OCI-LY1 (cell line): ENCODE data around the gene RASGRF2.

Experiments
- H2AFZ ChIP-seq: fragments of 200-600 bp; sonication (generic), shearing (Covaris generic); 2 replicates; pipeline ENCODE4 v1.6.0; 2014; ENCODE audit warnings: antibody characterized with exemption, mild to moderate bottlenecking, low read length
- H3F3A ChIP-seq: fragments of 200-600 bp; sonication (generic), shearing (Covaris generic); 2 replicates; pipeline ENCODE4 v1.6.0; 2014; ENCODE audit warnings: mild to moderate bottlenecking, antibody characterized with exemption, low read length, moderate library complexity; ENCODE audit not compliant: insufficient read depth
- H3K27ac ChIP-seq: fragments of 200-600 bp; sonication (generic); 2 replicates; pipeline ENCODE4 v1.5.1; 2014; ENCODE audit warnings: low read length, mixed run types, mild to moderate bottlenecking, low read depth; ENCODE audit not compliant: poor library complexity, severe bottlenecking
- H3K27me3 ChIP-seq: fragments of 200-600 bp; sonication (generic); 2 replicates; pipeline ENCODE4 v1.6.0; 2014; ENCODE audit warnings: antibody characterized with exemption, mild to moderate bottlenecking, low read length, moderate library complexity; ENCODE audit not compliant: insufficient read depth
- H3K36me3 ChIP-seq: fragments of 200-600 bp; sonication (generic); 2 replicates; pipeline ENCODE4 v1.6.1; 2014; ENCODE audit warnings: mild to moderate bottlenecking, antibody characterized with exemption, low read length, moderate library complexity, mixed read lengths; ENCODE audit not compliant: insufficient read depth
- H3K4me1 ChIP-seq: fragments of 200-600 bp; sonication (generic); 2 replicates; pipeline ENCODE4 v1.5.1; 2014; ENCODE audit warnings: mild to moderate bottlenecking, low read length, moderate library complexity; ENCODE audit not compliant: insufficient read depth, severe bottlenecking
- H3K4me2 ChIP-seq: fragments of 200-600 bp; sonication (generic), shearing (Covaris generic); 2 replicates; pipeline ENCODE4 v1.6.1; 2014; ENCODE audit warnings: low read length
- H3K4me3 ChIP-seq: fragments of 200-600 bp; sonication (generic); 2 replicates; pipeline ENCODE4 v1.5.1; 2014; ENCODE audit warnings: low read length, low read depth, mild to moderate bottlenecking, mixed read lengths; ENCODE audit not compliant: poor library complexity, severe bottlenecking
- H3K79me2 ChIP-seq: fragments of 200-600 bp; shearing (Covaris generic); 2 replicates; pipeline ENCODE4 v1.6.1; 2016; ENCODE audit warnings: mixed run types, low read length, mixed read lengths; ENCODE audit not compliant: insufficient read depth
- H3K9ac ChIP-seq: fragments of 200-600 bp; sonication (generic), shearing (Covaris generic); 2 replicates; pipeline ENCODE4 v1.6.1; 2014; ENCODE audit warnings: mild to moderate bottlenecking, low read length, mixed read lengths
- H3K9me2 ChIP-seq: fragments of 200-600 bp; sonication (generic), shearing (Covaris generic); 2 replicates; pipeline ENCODE4 v1.6.1; 2014; ENCODE audit warnings: low read depth, mild to moderate bottlenecking, low read length, mixed read lengths
- H3K9me3 ChIP-seq: fragments of 200-600 bp; shearing (Covaris generic); 2 replicates; pipeline ENCODE4 v1.6.1; 2014; ENCODE audit warnings: low read length, mixed read lengths
- H4K20me1 ChIP-seq: fragments of 200-600 bp; sonication (generic), shearing (Covaris generic); 2 replicates; pipeline ENCODE4 v1.6.0; 2016; ENCODE audit warnings: mild to moderate bottlenecking, low read length; ENCODE audit not compliant: insufficient read depth
- CTCF ChIP-seq: fragments of 200-600 bp; sonication (generic), shearing (Covaris generic); IDR thresholded peaks from 2 replicates; pipeline ENCODE4 v1.5.1; 2017; ENCODE audit warnings: mild to moderate bottlenecking, antibody characterized with exemption, low read length, moderate library complexity, mixed read lengths
- EZH2 ChIP-seq: fragments of 200-600 bp; sonication (generic), shearing (Covaris generic); IDR thresholded peaks from 2 replicates; pipeline ENCODE4 v1.8.0; 2017; ENCODE audit warnings: borderline replicate concordance, mixed run types, mild to moderate bottlenecking, antibody characterized with exemption, low read length, moderate library complexity, mixed read lengths

The RASGRF2 gene

DNA sequence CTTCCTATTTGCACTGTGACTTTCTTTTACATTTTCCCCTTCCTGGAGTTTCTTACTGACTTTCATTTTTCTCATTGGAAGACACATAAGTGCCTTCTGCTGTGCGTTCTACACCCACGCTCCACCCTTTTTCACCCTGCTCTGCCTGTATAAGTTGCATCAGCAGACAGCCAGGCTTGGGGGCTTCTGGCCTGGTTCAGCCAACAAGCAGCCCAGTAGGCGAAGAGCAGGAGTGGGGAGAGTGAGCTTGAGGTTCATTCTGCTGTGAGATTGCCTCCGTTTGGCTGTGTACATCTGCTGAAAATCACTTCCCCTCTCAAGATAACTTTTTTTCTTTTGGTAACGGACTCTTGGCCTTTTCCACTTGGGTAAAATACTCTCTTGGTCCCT is 38.4 kb downstream of the RASGRF2 start:
- no peaks in the 10 kb centered on the region for H3K9me3 ChIP-seq
- H3K9ac ChIP-seq = no peak overlapping the region
- H3K4me2 ChIP-seq = no peak overlapping the region

DNA sequence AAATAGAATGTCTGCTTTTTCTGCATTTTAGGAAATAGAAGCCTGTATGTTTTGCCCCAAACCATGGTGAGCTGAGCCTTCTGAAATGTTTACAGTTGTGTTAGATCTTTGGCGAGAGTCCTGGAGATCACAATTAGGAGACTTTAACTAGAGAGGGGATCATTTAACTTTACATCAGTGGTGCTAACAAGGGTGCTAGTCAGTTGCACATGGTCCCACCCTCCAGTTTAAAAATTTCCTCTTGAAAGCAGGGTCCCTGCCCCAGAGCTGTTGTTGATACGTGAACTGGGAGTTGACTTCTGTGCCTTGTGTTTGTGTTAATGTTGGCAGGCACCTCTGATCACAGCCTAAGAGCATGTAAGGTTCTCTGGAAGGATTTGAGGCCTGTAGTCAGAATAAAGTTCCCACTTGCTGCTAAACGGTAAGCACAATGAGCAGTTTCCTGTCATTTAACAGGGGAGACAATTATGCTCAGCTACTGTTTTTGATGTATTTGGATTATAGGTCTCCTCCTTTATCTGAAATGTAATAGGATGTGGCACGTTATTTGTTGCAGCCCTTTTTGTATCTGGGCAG is 43.7 kb downstream of the RASGRF2 start:
- no peak overlapping the region for H3K4me2 ChIP-seq
- H3K4me3 ChIP-seq = no peak overlapping the region
- H3K36me3 ChIP-seq = no peaks in the 10 kb centered on the region
- TF ChIP-seq CTCF (no peak), EZH2 (no peak)
- no peaks in the 10 kb centered on the region for H3K9me2 ChIP-seq
- H3K4me1 ChIP-seq = no peaks in the 10 kb centered on the region
- H2AFZ ChIP-seq = no peak overlapping the region
- no peak overlapping the region for H3K27ac ChIP-seq
- H3K9me3 ChIP-seq = no peaks in the 10 kb centered on the region
- no peaks in the 10 kb centered on the region for H3F3A ChIP-seq
- H3K79me2 ChIP-seq = no peaks in the 10 kb centered on the region
- H4K20me1 ChIP-seq = no peaks in the 10 kb centered on the region
- H3K9ac ChIP-seq = no peak overlapping the region
- H3K27me3 ChIP-seq = no peaks in the 10 kb centered on the region; the same call in 1 of the 2 replicates

More for the DNA sequence above, 38.4 kb downstream of the RASGRF2 start:
- Histone ChIP-seq H3K4me1 (no peaks in the 10 kb centered on the region), H3F3A (no peaks in the 10 kb centered on the region), H3K36me3 (no peaks in the 10 kb centered on the region), H3K9me2 (no peaks in the 10 kb centered on the region), H3K27ac (no peak overlapping the region), H3K79me2 (no peaks in the 10 kb centered on the region), H2AFZ (no peak overlapping the region), H4K20me1 (no peaks in the 10 kb centered on the region), H3K4me3 (no peak overlapping the region), H3K27me3 (no peaks in the 10 kb centered on the region)
- TF ChIP-seq CTCF (no peak), EZH2 (no peak)

- Histone ChIP-seq H3K4me3 (no peak overlapping the region), H3K4me1 (no peaks in the 10 kb centered on the region), H3K4me2 (no peak overlapping the region), H3K9me2 (no peaks in the 10 kb centered on the region), H3K27ac (no peak overlapping the region), H3K9me3 (no peaks in the 10 kb centered on the region), H2AFZ (no peak overlapping the region), H4K20me1 (no peaks in the 10 kb centered on the region), H3K36me3 (no peaks in the 10 kb centered on the region), H3K27me3 (no peaks in the 10 kb centered on the region; the same call in 1 of the 2 replicates), H3K9ac (no peak overlapping the region), H3F3A (no peaks in the 10 kb centered on the region), H3K79me2 (no peaks in the 10 kb centered on the region)
- TF ChIP-seq CTCF (no peak), EZH2 (no peak)
These were observed 45.5 kb downstream of the RASGRF2 start for GRCh38 chr5:81005708-81006107.
